ENCODE results near the gene LMX1B. TPM values are rescaled to one million over a fixed set of nuclear protein-coding genes. Genes with fewer than 3 reads are reported as not detected.

LMX1B gene
- total RNA-seq, 1 experiment from 2014 or later = 2.6 TPM

GRCh38 chr9:126674365-126675146, 60.8 kb downstream of the LMX1B start:
- no peak for TF ChIP-seq CTCF (IDR thresholded peaks at IDR 0.05)
- no peak for TF ChIP-seq REST (IDR thresholded peaks at IDR 0.05; ENCODE audit: insufficient read depth in 1 of 2, low read depth in 2 of 2, low read length in 1 of 2)
- TF ChIP-seq TCF7L2 (IDR thresholded peaks at IDR 0.05; ENCODE audit: low read depth, low read length) = no peak
- TF ChIP-seq POLR2AphosphoS5 (IDR thresholded peaks at IDR 0.05; ENCODE audit: low read depth, low read length) = no peak
- TF ChIP-seq SIN3A (IDR thresholded peaks at IDR 0.05; ENCODE audit: borderline replicate concordance, insufficient read depth, low read depth, low read length) = no peak
- H3K4me1 ChIP-seq (ENCODE audit: control insufficient read depth, insufficient read depth, low read length) = no peaks in the 10 kb centered on the region
- intact Hi-C loops (cut with micrococcal nuclease; ENCODE audit: unreplicated experiment) = no loop called here
- ATAC-seq = no peak
- H3K9me3 ChIP-seq (ENCODE audit: control insufficient read depth, insufficient read depth, low read depth, low read length) = no peaks in the 10 kb centered on the region
- CTCF ChIA-PET = interaction anchor here (0.5 kb wide), 1 partner anchor 227 kb away, joined by 5 read pairs; no protein-coding TSS in a partner anchor
- H3K36me3 ChIP-seq (ENCODE audit: control insufficient read depth, insufficient read depth, low read length) = no peaks in the 10 kb centered on the region
- no TSS peak for BruUV-seq (replicated peaks)
- no peaks in the 10 kb centered on the region for H3K27me3 ChIP-seq (ENCODE audit: control insufficient read depth, insufficient read depth, low read length)
- POLR2A ChIA-PET = no interaction called here
- H3K27ac ChIP-seq (ENCODE audit: low read length) = no peak overlapping the region
- no peak overlapping the region for H3K4me3 ChIP-seq (ENCODE audit: low read depth in 2 of 2, low read length in 2 of 2)
- in situ Hi-C loops (cut with HindIII; ENCODE audit: low pct_unique_long_range_greater_than_20kb, low sequenced_read_pairs) = no loop called here
- no peak for DNase-seq (ENCODE audit: low read depth, low spot score)

- ATAC-seq (no peak), DNase-seq (ENCODE audit: low read depth, low spot score) (no peak)
- intact Hi-C loops (cut with micrococcal nuclease; ENCODE audit: unreplicated experiment) (no loop called here), in situ Hi-C loops (cut with HindIII; ENCODE audit: low pct_unique_long_range_greater_than_20kb, low sequenced_read_pairs) (no loop called here)
- CTCF ChIA-PET = no interaction called here
- H3K4me3 ChIP-seq (ENCODE audit: low read depth in 2 of 2, low read length in 2 of 2) = no peak overlapping the region
- no peak overlapping the region for H3K27ac ChIP-seq (ENCODE audit: low read length)
- H3K9me3 ChIP-seq (ENCODE audit: control insufficient read depth, insufficient read depth, low read depth, low read length) = no peaks in the 10 kb centered on the region
- no peaks in the 10 kb centered on the region for H3K27me3 ChIP-seq (ENCODE audit: control insufficient read depth, insufficient read depth, low read length)
- POLR2A ChIA-PET = no interaction called here
- no peaks in the 10 kb centered on the region for H3K36me3 ChIP-seq (ENCODE audit: control insufficient read depth, insufficient read depth, low read length)
- no TSS peak for BruUV-seq (replicated peaks)
- TF ChIP-seq CTCF (IDR thresholded peaks at IDR 0.05) (no peak), SIN3A (IDR thresholded peaks at IDR 0.05; ENCODE audit: borderline replicate concordance, insufficient read depth, low read depth, low read length) (no peak), TCF7L2 (IDR thresholded peaks at IDR 0.05; ENCODE audit: low read depth, low read length) (no peak), REST (IDR thresholded peaks at IDR 0.05; ENCODE audit: insufficient read depth in 1 of 2, low read depth in 2 of 2, low read length in 1 of 2) (no peak), POLR2AphosphoS5 (IDR thresholded peaks at IDR 0.05; ENCODE audit: low read depth, low read length) (no peak)
- H3K4me1 ChIP-seq (ENCODE audit: control insufficient read depth, insufficient read depth, low read length) = no peaks in the 10 kb centered on the region
Measured at GRCh38 chr9:126675147-126675467, 61.4 kb downstream of the LMX1B start.
